HepG2 (cell line): ENCODE data around the gene TACC3. TPM values are rescaled to one million over a fixed set of nuclear protein-coding genes. Genes with fewer than 3 reads are reported as not detected.

Source experiments
- JDP2 ChIP-seq: sonication (generic); formaldehyde crosslinking; IDR thresholded peaks from 2 replicates; pipeline ENCODE4 v1.8.1; 2022; ENCODE audit warnings: missing genetic modification reagents, borderline replicate concordance
- MEIS2 ChIP-seq: sonication (generic); formaldehyde crosslinking; IDR thresholded peaks from 2 replicates; pipeline ENCODE4 v1.9.0; 2021; ENCODE audit warnings: mild to moderate bottlenecking, missing genetic modification reagents
- MXD4 ChIP-seq: IDR thresholded peaks from 2 replicates; pipeline ENCODE4 v1.6.1; 2016; ENCODE audit warnings: mild to moderate bottlenecking, missing biosample characterization, missing genetic modification reagents
- NCOA2 ChIP-seq: sonication (generic); formaldehyde crosslinking; IDR thresholded peaks from 2 replicates; pipeline ENCODE4 v1.8.0; 2022; ENCODE audit warnings: inconsistent platforms
- TBX2 ChIP-seq: sonication (generic); formaldehyde crosslinking; IDR thresholded peaks from 2 replicates; pipeline ENCODE4 v1.5.0; 2020; ENCODE audit warnings: missing genetic modification reagents, mild to moderate bottlenecking, borderline replicate concordance
- ZBTB20 ChIP-seq: sonication (generic); formaldehyde crosslinking; IDR thresholded peaks from 2 replicates; pipeline ENCODE4 v1.8.1; 2023; ENCODE audit warnings: missing genetic modification reagents, low read depth, mild to moderate bottlenecking, borderline replicate concordance
- ZFP36 ChIP-seq: fragments of 150-350 bp; IDR thresholded peaks from 2 replicates; pipeline ENCODE4 v1.6.1; 2018; ENCODE audit warnings: borderline replicate concordance, low read length, low read depth; ENCODE audit not compliant: partially characterized antibody
- ZFP90 ChIP-seq: sonication (generic); formaldehyde crosslinking; IDR thresholded peaks from 2 replicates; pipeline ENCODE4 v1.8.0; 2022; ENCODE audit warnings: missing genetic modification reagents, mild to moderate bottlenecking, inconsistent platforms, borderline replicate concordance
- ZNF30 ChIP-seq: sonication (generic); formaldehyde crosslinking; IDR thresholded peaks from 2 replicates; pipeline ENCODE4 v1.5.0; 2020; ENCODE audit warnings: mild to moderate bottlenecking, missing genetic modification reagents
- ZNF766 ChIP-seq: sonication (generic); formaldehyde crosslinking; IDR thresholded peaks from 2 replicates; pipeline ENCODE4 v1.5.0; 2020; ENCODE audit warnings: missing genetic modification reagents, borderline replicate concordance
- ZNF772 ChIP-seq: sonication (generic); formaldehyde crosslinking; IDR thresholded peaks from 2 replicates; pipeline ENCODE4 v1.5.0; 2020; ENCODE audit warnings: mild to moderate bottlenecking, missing genetic modification reagents
- ZNF792 ChIP-seq: IDR thresholded peaks from 2 replicates; pipeline ENCODE4 v1.6.1; 2016
- ZNF83 ChIP-seq: sonication (generic); formaldehyde crosslinking; IDR thresholded peaks from 2 replicates; pipeline ENCODE4 v1.4.0; 2020; ENCODE audit warnings: missing genetic modification reagents, mild to moderate bottlenecking, borderline replicate concordance
- ZSCAN31 ChIP-seq: sonication (generic); formaldehyde crosslinking; IDR thresholded peaks from 2 replicates; pipeline ENCODE4 v1.5.0; 2020; ENCODE audit warnings: low read depth, mild to moderate bottlenecking, missing genetic modification reagents
- polyA plus RNA-seq, 8 experiments: library from polyadenylated mRNA; depleted of rRNA in 3 of 8; stranded (reverse) in 7 of 8; unstranded in 1 of 8; fragments of >200 nt; fragmentation: Illumina TruSeq in 4 of 8; extraction: Trizol in 4 of 8; gene quantifications; 2 replicates each; pipeline versions ENCODE4 v1.2.1 to v1.2.3, GENCODE V29; 2011 to 2016; ENCODE audit warnings: low read depth in 4 of 8, missing spikeins in 1 of 8, mixed read lengths in 1 of 8; ENCODE audit not compliant: insufficient read depth in 1 of 8
- total RNA-seq, 5 experiments: library from RNA; depleted of rRNA; stranded (reverse); fragments of >200 nt; fragmentation: Illumina TruSeq; extraction: Trizol; gene quantifications; 2 replicates each; pipeline ENCODE4 v1.2.3, GENCODE V29; 2016; ENCODE audit warnings: low read depth in 1 of 5
- TF ChIP-seq, protein P1 (sequence below), 2 experiments: sonication (generic) in 1 of 2; formaldehyde crosslinking in 1 of 2; IDR thresholded peaks; 2 replicates each; pipeline versions ENCODE4 v1.4.0 to v1.6.1; 2016 to 2020; ENCODE audit warnings: borderline replicate concordance in 1 of 2, low read depth in 1 of 2, mild to moderate bottlenecking in 1 of 2, missing genetic modification reagents in 1 of 2
- TF ChIP-seq, protein P2 (sequence below): IDR thresholded peaks from 2 replicates; pipeline ENCODE4 v1.4.0; 2020; ENCODE audit warnings: mild to moderate bottlenecking, missing genetic modification reagents
- TF ChIP-seq, protein P3 (sequence below): sonication (generic); IDR thresholded peaks from 2 replicates; pipeline ENCODE4 v1.6.1; 2016; ENCODE audit warnings: low read depth, borderline replicate concordance

TACC3 gene
- total and polyA plus RNA-seq, 2 of the 13 experiments (the other 11 are each of a cell fraction or from before 2014, with no cell fraction given): 20.3 to 21.2 TPM

DNA sequence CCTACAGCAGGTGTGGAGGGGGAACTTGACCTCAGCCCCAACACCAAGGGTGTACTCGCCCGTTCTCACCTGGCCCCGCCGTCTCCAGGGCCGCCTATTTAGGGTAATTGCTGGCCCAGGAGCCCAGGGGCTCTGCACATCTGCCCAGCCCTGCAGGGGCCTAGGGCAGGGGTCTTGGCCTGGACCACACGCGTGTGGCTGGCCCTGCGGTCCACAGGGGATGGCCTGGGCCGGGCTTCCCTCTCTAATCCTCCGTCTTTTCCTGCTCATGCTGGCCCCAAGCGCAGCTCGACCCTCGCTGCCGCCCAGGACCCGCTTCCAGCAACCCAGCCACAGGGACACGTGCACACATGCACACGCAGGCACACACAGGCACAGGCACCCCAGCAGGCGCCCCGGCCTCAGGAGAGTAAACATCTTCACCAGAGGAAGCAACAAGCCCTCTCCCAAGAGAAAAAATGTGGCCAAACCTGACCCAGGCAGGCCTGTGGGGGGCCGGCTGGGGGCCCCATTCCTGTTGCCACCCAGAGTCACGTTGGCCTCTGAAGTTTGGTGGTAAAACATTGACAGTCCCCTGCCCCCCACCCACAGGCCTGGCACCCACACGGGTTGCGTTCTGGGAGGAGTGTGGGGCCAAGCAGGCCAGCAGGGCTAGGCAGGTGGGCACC, 47.2 kb downstream of the TACC3 start (continued):
- TF ChIP-seq MEIS2 (CRISPR knock-in tag): no peak
- TF ChIP-seq ZNF83 (CRISPR knock-in tag): no peak
- TF ChIP-seq ZNF766 (CRISPR knock-in tag): no peak
- TF ChIP-seq, protein P1, sequence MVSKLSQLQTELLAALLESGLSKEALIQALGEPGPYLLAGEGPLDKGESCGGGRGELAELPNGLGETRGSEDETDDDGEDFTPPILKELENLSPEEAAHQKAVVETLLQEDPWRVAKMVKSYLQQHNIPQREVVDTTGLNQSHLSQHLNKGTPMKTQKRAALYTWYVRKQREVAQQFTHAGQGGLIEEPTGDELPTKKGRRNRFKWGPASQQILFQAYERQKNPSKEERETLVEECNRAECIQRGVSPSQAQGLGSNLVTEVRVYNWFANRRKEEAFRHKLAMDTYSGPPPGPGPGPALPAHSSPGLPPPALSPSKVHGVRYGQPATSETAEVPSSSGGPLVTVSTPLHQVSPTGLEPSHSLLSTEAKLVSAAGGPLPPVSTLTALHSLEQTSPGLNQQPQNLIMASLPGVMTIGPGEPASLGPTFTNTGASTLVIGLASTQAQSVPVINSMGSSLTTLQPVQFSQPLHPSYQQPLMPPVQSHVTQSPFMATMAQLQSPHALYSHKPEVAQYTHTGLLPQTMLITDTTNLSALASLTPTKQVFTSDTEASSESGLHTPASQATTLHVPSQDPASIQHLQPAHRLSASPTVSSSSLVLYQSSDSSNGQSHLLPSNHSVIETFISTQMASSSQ (IDR thresholded peaks at IDR 0.05; ENCODE audit: low read depth): peak; percentile 63; the same call in 1 of the 2 replicates
- TF ChIP-seq, protein P1 (CRISPR knock-in tag; IDR thresholded peaks at IDR 0.05; ENCODE audit: borderline replicate concordance): no peak; the same call in 1 of the 2 replicates
- 0 out of 2 replicates have a peak, but pooled peaks have one; percentile 19 for TF ChIP-seq ZNF772 (CRISPR knock-in tag)
- TF ChIP-seq JDP2: no peak
- TF ChIP-seq ZBTB20 (CRISPR knock-in tag): peak; percentile 41; the same call in 1 of the 2 replicates
- TF ChIP-seq ZFP36: no peak
- TF ChIP-seq, protein P2, sequence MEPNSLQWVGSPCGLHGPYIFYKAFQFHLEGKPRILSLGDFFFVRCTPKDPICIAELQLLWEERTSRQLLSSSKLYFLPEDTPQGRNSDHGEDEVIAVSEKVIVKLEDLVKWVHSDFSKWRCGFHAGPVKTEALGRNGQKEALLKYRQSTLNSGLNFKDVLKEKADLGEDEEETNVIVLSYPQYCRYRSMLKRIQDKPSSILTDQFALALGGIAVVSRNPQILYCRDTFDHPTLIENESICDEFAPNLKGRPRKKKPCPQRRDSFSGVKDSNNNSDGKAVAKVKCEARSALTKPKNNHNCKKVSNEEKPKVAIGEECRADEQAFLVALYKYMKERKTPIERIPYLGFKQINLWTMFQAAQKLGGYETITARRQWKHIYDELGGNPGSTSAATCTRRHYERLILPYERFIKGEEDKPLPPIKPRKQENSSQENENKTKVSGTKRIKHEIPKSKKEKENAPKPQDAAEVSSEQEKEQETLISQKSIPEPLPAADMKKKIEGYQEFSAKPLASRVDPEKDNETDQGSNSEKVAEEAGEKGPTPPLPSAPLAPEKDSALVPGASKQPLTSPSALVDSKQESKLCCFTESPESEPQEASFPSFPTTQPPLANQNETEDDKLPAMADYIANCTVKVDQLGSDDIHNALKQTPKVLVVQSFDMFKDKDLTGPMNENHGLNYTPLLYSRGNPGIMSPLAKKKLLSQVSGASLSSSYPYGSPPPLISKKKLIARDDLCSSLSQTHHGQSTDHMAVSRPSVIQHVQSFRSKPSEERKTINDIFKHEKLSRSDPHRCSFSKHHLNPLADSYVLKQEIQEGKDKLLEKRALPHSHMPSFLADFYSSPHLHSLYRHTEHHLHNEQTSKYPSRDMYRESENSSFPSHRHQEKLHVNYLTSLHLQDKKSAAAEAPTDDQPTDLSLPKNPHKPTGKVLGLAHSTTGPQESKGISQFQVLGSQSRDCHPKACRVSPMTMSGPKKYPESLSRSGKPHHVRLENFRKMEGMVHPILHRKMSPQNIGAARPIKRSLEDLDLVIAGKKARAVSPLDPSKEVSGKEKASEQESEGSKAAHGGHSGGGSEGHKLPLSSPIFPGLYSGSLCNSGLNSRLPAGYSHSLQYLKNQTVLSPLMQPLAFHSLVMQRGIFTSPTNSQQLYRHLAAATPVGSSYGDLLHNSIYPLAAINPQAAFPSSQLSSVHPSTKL (CRISPR knock-in tag): peak; percentile 61
- 0 out of 2 replicates have a peak, but pooled peaks have one; percentile 20 for TF ChIP-seq ZNF792
- 0 out of 2 replicates have a peak, but pooled peaks have one; percentile 26 for TF ChIP-seq ZSCAN31 (CRISPR knock-in tag)
- TF ChIP-seq ZNF30 (CRISPR knock-in tag): no peak
- peak; percentile 3; the same call in 1 of the 2 replicates for TF ChIP-seq NCOA2 (CRISPR knock-in tag)
- TF ChIP-seq TBX2 (CRISPR knock-in tag): peak; percentile 47
- no peak for TF ChIP-seq ZFP90 (CRISPR knock-in tag)
- TF ChIP-seq, protein P3, sequence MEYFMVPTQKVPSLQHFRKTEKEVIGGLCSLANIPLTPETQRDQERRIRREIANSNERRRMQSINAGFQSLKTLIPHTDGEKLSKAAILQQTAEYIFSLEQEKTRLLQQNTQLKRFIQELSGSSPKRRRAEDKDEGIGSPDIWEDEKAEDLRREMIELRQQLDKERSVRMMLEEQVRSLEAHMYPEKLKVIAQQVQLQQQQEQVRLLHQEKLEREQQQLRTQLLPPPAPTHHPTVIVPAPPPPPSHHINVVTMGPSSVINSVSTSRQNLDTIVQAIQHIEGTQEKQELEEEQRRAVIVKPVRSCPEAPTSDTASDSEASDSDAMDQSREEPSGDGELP: peak; percentile 26; the same call in 1 of the 2 replicates
- peak; percentile 71; the same call in 1 of the 2 replicates for TF ChIP-seq MXD4 (CRISPR knock-in tag)
